PC-9 (cell line): ENCODE results near the gene FAM110C.

Experiments used
- EZH2 ChIP-seq: fragments of 200-600 bp; sonication (generic); IDR thresholded peaks from 2 replicates; pipeline ENCODE4 v1.8.0; 2017; ENCODE audit warnings: antibody characterized with exemption, low read depth
- TF ChIP-seq, protein P1 (sequence below): fragments of 200-600 bp; sonication (generic); conservative IDR thresholded peaks from 2 replicates; pipeline ENCODE4 v1.6.1; 2017; ENCODE audit warnings: mixed run types, antibody characterized with exemption, mild to moderate bottlenecking, moderate library complexity

- TF ChIP-seq, protein P1, sequence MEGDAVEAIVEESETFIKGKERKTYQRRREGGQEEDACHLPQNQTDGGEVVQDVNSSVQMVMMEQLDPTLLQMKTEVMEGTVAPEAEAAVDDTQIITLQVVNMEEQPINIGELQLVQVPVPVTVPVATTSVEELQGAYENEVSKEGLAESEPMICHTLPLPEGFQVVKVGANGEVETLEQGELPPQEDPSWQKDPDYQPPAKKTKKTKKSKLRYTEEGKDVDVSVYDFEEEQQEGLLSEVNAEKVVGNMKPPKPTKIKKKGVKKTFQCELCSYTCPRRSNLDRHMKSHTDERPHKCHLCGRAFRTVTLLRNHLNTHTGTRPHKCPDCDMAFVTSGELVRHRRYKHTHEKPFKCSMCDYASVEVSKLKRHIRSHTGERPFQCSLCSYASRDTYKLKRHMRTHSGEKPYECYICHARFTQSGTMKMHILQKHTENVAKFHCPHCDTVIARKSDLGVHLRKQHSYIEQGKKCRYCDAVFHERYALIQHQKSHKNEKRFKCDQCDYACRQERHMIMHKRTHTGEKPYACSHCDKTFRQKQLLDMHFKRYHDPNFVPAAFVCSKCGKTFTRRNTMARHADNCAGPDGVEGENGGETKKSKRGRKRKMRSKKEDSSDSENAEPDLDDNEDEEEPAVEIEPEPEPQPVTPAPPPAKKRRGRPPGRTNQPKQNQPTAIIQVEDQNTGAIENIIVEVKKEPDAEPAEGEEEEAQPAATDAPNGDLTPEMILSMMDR: no peak
- no peak for TF ChIP-seq EZH2
Observed at GRCh38 chr2:28406-28975, 17.8 kb downstream of the FAM110C start.
